Measurements from ENCODE around the gene PTGFR. TPM values are rescaled to one million over a fixed set of nuclear protein-coding genes. Genes with fewer than 3 reads are reported as not detected.

Gene PTGFR
- total and polyA plus RNA-seq, 2 of the 4 experiments (the other 2 are of a cell fraction) = 1.7 to 5.4 TPM

- no peak overlapping the region for H2BK120ac ChIP-seq (ENCODE audit: low read depth, low read length)
- no peak overlapping the region for H4K8ac ChIP-seq (ENCODE audit: low read depth in 2 of 2, low read length in 2 of 2)
- no peaks in the 10 kb centered on the region for H3K27me3 ChIP-seq (ENCODE audit: control insufficient read depth, insufficient read depth, low read length)
- no peak overlapping the region for H3K27ac ChIP-seq (ENCODE audit: insufficient read depth, low read length)
- no peak for TF ChIP-seq POLR2A (IDR thresholded peaks at IDR 0.05; ENCODE audit: low read depth, low read length)
- no peak for TF ChIP-seq CEBPB (IDR thresholded peaks at IDR 0.05; ENCODE audit: low read depth, low read length)
- TF ChIP-seq RFX5 (IDR thresholded peaks at IDR 0.05; ENCODE audit: low read depth, low read length) = no peak
- TF ChIP-seq MAZ (IDR thresholded peaks at IDR 0.05; ENCODE audit: borderline replicate concordance, low read depth, low read length) = no peak
- TF ChIP-seq USF2 (IDR thresholded peaks at IDR 0.05; ENCODE audit: low read depth, low read length) = no peak
- no peak for TF ChIP-seq CTCF (conservative IDR thresholded peaks at IDR 0.05; ENCODE audit: low read depth, low read length)
- no peaks in the 10 kb centered on the region for H3K79me1 ChIP-seq (ENCODE audit: low read depth in 1 of 2, low read length in 2 of 2)
- H2BK15ac ChIP-seq (ENCODE audit: low read depth, low read length) = no peak overlapping the region
- no peak overlapping the region for H2AK9ac ChIP-seq (replicated peaks; ENCODE audit: low read depth, low read length, poor library complexity)
- no peaks in the 10 kb centered on the region for H4K20me1 ChIP-seq (ENCODE audit: insufficient read depth, low read length)
- H3K36me3 ChIP-seq (ENCODE audit: control insufficient read depth, insufficient read depth, low read length) = no peaks in the 10 kb centered on the region
- dilution Hi-C loops (cut with HindIII; ENCODE audit: low sequenced_read_pairs, unreplicated experiment) (no loop called here), intact Hi-C loops (cut with micrococcal nuclease) (no loop called here), in situ Hi-C loops (cut with MboI; ENCODE audit: low sequenced_read_pairs) (no loop called here)
- no peak overlapping the region for H2AFZ ChIP-seq (replicated peaks; ENCODE audit: low read length, poor library complexity)
- no peak overlapping the region for H3K4ac ChIP-seq (ENCODE audit: low read depth, low read length)
- no peak overlapping the region for H3K9ac ChIP-seq (ENCODE audit: low read depth, low read length)
- no peaks in the 10 kb centered on the region; the same call in 1 of the 2 replicates for H3K4me1 ChIP-seq (ENCODE audit: control insufficient read depth, insufficient read depth, low read length)
- no CpG with 5 or more reads among the region's 2 CpGs for WGBS, 2 experiments (ENCODE audit: extremely low coverage in 2 of 2, insufficient read length in 1 of 2)
- H3K56ac ChIP-seq (ENCODE audit: extremely low read depth, insufficient read depth, low read length) = no peak overlapping the region
- no peak overlapping the region for H3K23ac ChIP-seq (ENCODE audit: low read depth, low read length)
- no peak overlapping the region for H4K5ac ChIP-seq (ENCODE audit: low read depth, low read length)
- peak overlapping the region; percentile 1; the same call in 1 of the 2 replicates for H3K4me2 ChIP-seq (ENCODE audit: low read depth, low read length)
- ATAC-seq (ENCODE audit: low read depth) = peak; percentile 70; the same call in 1 of the 2 replicates
- no peak overlapping the region for H2AK5ac ChIP-seq (ENCODE audit: low read depth, low read length)
- BruUV-seq (replicated peaks) = no TSS peak
- POLR2A ChIA-PET (ENCODE audit: unreplicated experiment) = no interaction called here
- H2BK5ac ChIP-seq (ENCODE audit: low read depth, low read length, poor library complexity, severe bottlenecking) = no peak overlapping the region
- no peak overlapping the region; the same call in 1 of the 2 replicates for H3K18ac ChIP-seq (ENCODE audit: low read depth, low read length)
- H3K14ac ChIP-seq (replicated peaks; ENCODE audit: low read depth, low read length) = no peak overlapping the region
- H3K9me1 ChIP-seq (ENCODE audit: insufficient read depth, low read length) = no peaks in the 10 kb centered on the region
- no peaks in the 10 kb centered on the region for H3K9me3 ChIP-seq (ENCODE audit: control insufficient read depth, insufficient read depth, low read length)
- CTCF ChIA-PET = no interaction called here
- no peak overlapping the region for H4K91ac ChIP-seq (ENCODE audit: insufficient read depth, low read depth, low read length)
- no peak overlapping the region for H3K4me3 ChIP-seq (ENCODE audit: insufficient read depth, low read depth, low read length)
- H2BK20ac ChIP-seq (ENCODE audit: low read depth, low read length) = no peak overlapping the region
- DNase-seq = peak; percentile 61
Measured at GRCh38 chr1:78540048-78540447, 49.3 kb downstream of the PTGFR start.

All from IMR-90 (cell line).